DND-41 (cell line): ENCODE results near the gene SLC10A2.

ENCODE experiments used
- ATAC-seq: fragments of 200-7000 bp; cut with Tn5 transposase; 3 replicates; pipeline ENCODE4 v1.9.1; 2021; ENCODE audit warnings: low read depth; ENCODE audit not compliant: insufficient read depth
- DNase-seq: peaks from one replicate; pipeline ENCODE4 v3.0.0-alpha.2; 2020
- H2AFZ ChIP-seq: 2 replicates; pipeline ENCODE4 v1.6.0; 2012; ENCODE audit warnings: low read depth, low read length
- H3K27ac ChIP-seq: 2 replicates; pipeline ENCODE4 v1.5.1; 2012; ENCODE audit warnings: low read length, inconsistent platforms
- H3K27me3 ChIP-seq: fragments of 200-600 bp; sonication (generic); 2 replicates; pipeline ENCODE4 v1.6.0; 2012; ENCODE audit warnings: low read length, mild to moderate bottlenecking, inconsistent platforms; ENCODE audit not compliant: insufficient read depth, poor library complexity
- H3K36me3 ChIP-seq: 2 replicates; pipeline ENCODE4 v1.5.1; 2012; ENCODE audit warnings: low read length, inconsistent platforms; ENCODE audit not compliant: insufficient read depth
- H3K4me1 ChIP-seq: 2 replicates; pipeline ENCODE4 v1.5.1; 2012; ENCODE audit warnings: mild to moderate bottlenecking, low read length; ENCODE audit not compliant: insufficient read depth
- H3K4me2 ChIP-seq: 2 replicates; pipeline ENCODE4 v1.6.0; 2012; ENCODE audit warnings: mild to moderate bottlenecking, moderate library complexity, low read length, inconsistent platforms; ENCODE audit not compliant: insufficient read depth
- H3K4me3 ChIP-seq, 2 experiments: fragments of 200-600 bp in 1 of 2; shearing (Covaris generic) in 1 of 2; 2 replicates each; pipeline ENCODE4 v1.5.1; 2012 to 2016; ENCODE audit warnings: inconsistent platforms in 2 of 2, low read length in 2 of 2, mild to moderate bottlenecking in 2 of 2, low read depth in 1 of 2, moderate library complexity in 1 of 2
- H3K79me2 ChIP-seq: 2 replicates; pipeline ENCODE4 v1.6.0; 2012; ENCODE audit warnings: low read length, inconsistent platforms; ENCODE audit not compliant: insufficient read depth
- H3K9ac ChIP-seq: 2 replicates; pipeline ENCODE4 v1.6.0; 2012; ENCODE audit warnings: low read depth, mild to moderate bottlenecking, inconsistent platforms, low read length, moderate library complexity
- H3K9me3 ChIP-seq: 2 replicates; pipeline ENCODE4 v1.5.1; 2012; ENCODE audit warnings: low read length, moderate library complexity, mild to moderate bottlenecking, inconsistent platforms; ENCODE audit not compliant: insufficient read depth, severe bottlenecking
- H4K20me1 ChIP-seq: 2 replicates; pipeline ENCODE4 v1.6.0; 2012; ENCODE audit warnings: low read length; ENCODE audit not compliant: insufficient read depth
- CTCF ChIP-seq: IDR thresholded peaks from 2 replicates; pipeline ENCODE4 v1.5.1; 2012; ENCODE audit warnings: borderline replicate concordance, low read length, moderate library complexity, mild to moderate bottlenecking; ENCODE audit not compliant: poor library complexity, severe bottlenecking; ENCODE audit errors: extremely low read depth
- EZH2 ChIP-seq: IDR thresholded peaks from 3 replicates; pipeline ENCODE4 v1.6.1; 2012; ENCODE audit warnings: borderline replicate concordance, low read depth, mild to moderate bottlenecking, moderate library complexity, low read length, inconsistent platforms; ENCODE audit not compliant: severe bottlenecking

Gene SLC10A2

GRCh38 chr13:103004661-103005345, 61.4 kb downstream of the SLC10A2 start:
- H3K27ac ChIP-seq, result no peak overlapping the region
- no peaks in the 10 kb centered on the region for H3K9me3 ChIP-seq
- no peak overlapping the region for H3K4me3 ChIP-seq
- no peak for DNase-seq
- no peaks in the 10 kb centered on the region for H3K4me1 ChIP-seq
- no peaks in the 10 kb centered on the region for H3K79me2 ChIP-seq
- no peak overlapping the region for H3K4me2 ChIP-seq
- no peaks in the 10 kb centered on the region for H3K27me3 ChIP-seq
- no peak for TF ChIP-seq EZH2
- no peak for TF ChIP-seq CTCF
- ATAC-seq, result no peak
- no peak overlapping the region for H3K9ac ChIP-seq
- H2AFZ ChIP-seq, result no peak overlapping the region
- no peaks in the 10 kb centered on the region for H4K20me1 ChIP-seq
- H3K36me3 ChIP-seq, result no peaks in the 10 kb centered on the region

DNA sequence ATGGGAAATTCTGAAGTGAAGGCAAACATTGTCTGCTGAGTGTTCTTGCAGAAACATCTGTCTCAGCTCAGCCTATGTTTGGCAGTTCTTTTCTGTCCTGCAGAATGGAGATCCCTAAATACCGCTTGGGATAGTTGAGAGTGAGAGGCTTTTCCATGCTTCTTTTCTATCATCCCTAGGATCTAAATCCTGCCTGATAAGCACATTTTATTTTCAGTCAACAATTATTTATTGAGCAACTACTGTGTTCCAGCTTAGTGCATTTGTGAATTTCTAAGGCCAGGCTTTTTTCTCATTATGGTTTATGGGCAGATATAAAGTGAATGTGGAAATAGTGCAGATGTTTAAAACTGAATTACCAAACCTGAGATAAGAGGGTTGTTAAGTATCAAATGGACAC, 62.6 kb downstream of the SLC10A2 start:
- ATAC-seq (no peak), DNase-seq (no peak)
- H4K20me1 ChIP-seq, result no peaks in the 10 kb centered on the region
- no peak overlapping the region for H3K4me2 ChIP-seq
- H3K4me1 ChIP-seq, result no peaks in the 10 kb centered on the region
- no peaks in the 10 kb centered on the region for H3K79me2 ChIP-seq
- H3K27ac ChIP-seq, result no peak overlapping the region
- TF ChIP-seq CTCF, result no peak
- no peak for TF ChIP-seq EZH2
- H3K9ac ChIP-seq, result no peak overlapping the region
- no peaks in the 10 kb centered on the region for H3K9me3 ChIP-seq
- H3K4me3 ChIP-seq, result no peak overlapping the region
- no peak overlapping the region for H2AFZ ChIP-seq
- no peaks in the 10 kb centered on the region for H3K36me3 ChIP-seq
- no peaks in the 10 kb centered on the region for H3K27me3 ChIP-seq

- Histone ChIP-seq H3K27me3 (no peaks in the 10 kb centered on the region), H3K9ac (no peak overlapping the region), H4K20me1 (no peaks in the 10 kb centered on the region), H2AFZ (no peak overlapping the region), H3K36me3 (no peaks in the 10 kb centered on the region), H3K9me3 (no peaks in the 10 kb centered on the region), H3K79me2 (no peaks in the 10 kb centered on the region), H3K4me1 (no peaks in the 10 kb centered on the region), H3K4me3 (no peak overlapping the region), H3K27ac (no peak overlapping the region), H3K4me2 (no peak overlapping the region)
- no peak for ATAC-seq
- DNase-seq, result no peak
- TF ChIP-seq EZH2, result no peak
- no peak for TF ChIP-seq CTCF
These were observed 63.9 kb downstream of the SLC10A2 start for GRCh38 chr13:103002279-103002678.
